Fibroblast of lung (primary cell): ENCODE data around the gene LDLRAD4.

Experiments used
- CTCF ChIP-seq, 2 donors: IDR thresholded peaks in 1 of 2; conservative IDR thresholded peaks in 1 of 2; 1 replicate in 1 of 2; 2 replicates in 1 of 2; pipeline ENCODE4 v1.5.1; 2011 to 2012; ENCODE audit warnings: low read length in 2 of 2, control low read depth in 1 of 2, inconsistent platforms in 1 of 2, low read depth in 1 of 2, mild to moderate bottlenecking in 1 of 2
- EZH2 ChIP-seq: IDR thresholded peaks from 2 replicates; pipeline ENCODE4 v1.5.1; 2012; ENCODE audit warnings: low read length, control low read depth, mild to moderate bottlenecking; ENCODE audit errors: missing control alignments

- TF ChIP-seq CTCF (conservative IDR thresholded peaks at IDR 0.05 in 1 of 2, IDR thresholded peaks at IDR 0.05 in 1 of 2; ENCODE audit: low read depth in 1 of 2, low read length in 2 of 2) = no peak
- TF ChIP-seq EZH2 = no peak
Observed at GRCh38 chr18:13418013-13418710, 199.6 kb downstream of the LDLRAD4 start.
